HG03342 (cell line): ENCODE measurements around the gene CCDC33.

Experiments used
- ATAC-seq: cut with Tn5 transposase; IDR thresholded peaks from one replicate; pipeline ENCODE4 v1.9.1; 2021; ENCODE audit warnings: mild to moderate bottlenecking, moderate library complexity; ENCODE audit not compliant: unreplicated experiment

The CCDC33 gene

DNA sequence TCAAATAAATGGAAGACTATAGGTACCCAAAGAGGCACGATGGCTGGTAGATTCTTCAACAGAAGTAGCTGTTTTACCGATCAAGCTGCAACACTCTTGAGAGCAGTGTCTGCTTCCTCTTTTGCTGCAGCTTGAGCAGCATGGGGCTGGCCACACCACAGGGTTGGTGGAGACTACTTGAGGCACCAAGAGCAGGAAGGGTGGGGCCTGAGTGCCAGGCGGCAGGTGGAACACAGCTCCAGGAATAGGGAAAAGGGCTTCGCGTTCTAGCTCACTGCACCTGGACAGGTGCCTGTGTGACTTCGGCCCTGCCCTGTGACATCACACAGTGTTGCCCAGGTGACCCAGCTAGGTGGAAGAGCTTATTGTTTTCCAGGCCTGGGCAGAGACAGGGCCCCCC lies at the start of gene CCDC33:
Gene CCDC33, plus strand, starts transcription at position 365 of the 400 bp plus-strand sequence. CDS start 394 bp downstream, outside the sequence.
- ATAC-seq = no peak

DNA sequence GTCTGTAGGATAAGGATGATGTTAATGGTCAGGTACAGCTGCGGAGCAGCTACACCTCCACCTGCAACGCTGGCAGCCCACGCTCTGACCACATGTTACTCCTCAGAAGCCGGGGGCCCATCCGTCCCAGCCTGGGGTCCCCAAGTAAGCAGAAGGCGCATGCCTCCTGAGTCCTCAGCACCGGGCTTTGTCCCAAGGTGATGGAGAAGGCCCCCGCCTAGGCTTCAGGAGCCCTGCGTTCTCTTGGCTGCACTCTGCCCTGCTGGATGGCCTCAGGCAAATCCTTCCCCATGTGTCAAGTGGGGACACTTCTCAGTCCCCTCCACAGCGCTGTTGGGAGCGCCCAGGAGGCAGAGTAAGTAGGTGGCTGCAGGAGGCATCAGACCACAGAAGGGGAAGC lies 47.9 kb upstream of the CCDC33 start:
- no peak for ATAC-seq

DNA sequence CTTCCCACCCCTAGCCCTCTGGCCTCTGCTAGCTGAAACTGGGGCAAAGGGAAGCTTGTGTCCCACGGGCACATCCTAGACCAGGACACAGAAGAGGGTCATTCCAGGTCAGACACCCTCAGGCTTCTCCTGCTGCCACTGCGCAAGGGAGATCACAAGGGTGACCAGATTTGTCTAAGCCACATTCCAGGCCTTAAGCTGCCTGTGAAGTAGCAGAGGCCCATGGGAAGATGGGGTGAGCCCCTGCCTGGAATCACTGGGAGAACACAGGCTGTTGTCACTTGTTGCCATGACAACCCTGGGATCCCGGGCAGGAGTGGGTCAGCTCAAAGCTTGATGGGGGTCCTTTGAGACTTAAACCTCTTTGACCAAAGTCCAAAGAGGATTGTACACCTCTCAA lies 44.3 kb upstream of the CCDC33 start:
- no peak for ATAC-seq

DNA sequence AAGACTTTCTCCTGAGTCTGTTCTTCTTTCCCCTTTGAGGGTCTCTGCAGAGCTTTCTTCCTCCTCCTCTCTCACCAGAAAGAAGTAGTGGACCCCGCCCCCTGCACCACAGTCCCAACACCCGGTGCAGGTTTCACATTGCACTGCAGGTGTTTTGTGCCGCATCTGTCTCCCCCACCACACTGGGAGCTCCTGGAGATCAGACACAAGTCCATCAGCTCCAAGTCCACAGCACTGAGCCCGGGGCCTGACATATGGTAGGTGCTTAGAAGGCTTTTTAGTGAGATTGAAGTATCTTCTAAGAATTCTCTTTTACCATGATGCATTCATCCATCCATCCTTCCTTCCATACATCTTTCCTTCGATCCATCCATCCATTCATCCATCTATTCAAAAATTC lies 43.4 kb upstream of the CCDC33 start:
- ATAC-seq = no peak

DNA sequence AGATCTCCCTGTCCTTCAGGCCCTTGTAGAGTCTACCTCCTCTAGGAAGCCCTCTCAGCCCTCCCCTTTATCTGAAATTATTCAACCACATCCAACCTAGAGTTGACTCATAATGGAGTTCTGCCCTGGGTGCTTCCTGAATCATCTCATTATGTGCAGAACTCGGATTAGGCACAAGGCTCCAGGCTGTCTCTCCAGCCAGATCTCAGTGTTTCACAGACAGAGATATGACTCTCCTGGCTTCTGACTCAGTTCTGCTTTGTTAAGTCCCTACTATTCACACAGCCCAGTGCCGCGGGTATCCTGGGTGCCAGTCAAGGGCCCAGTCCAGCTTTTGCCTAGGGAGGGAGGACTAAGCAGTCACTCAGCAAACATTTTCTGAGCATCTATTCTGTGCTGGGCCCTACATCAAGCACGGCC lies 42.8 kb upstream of the CCDC33 start:
- no peak for ATAC-seq

DNA sequence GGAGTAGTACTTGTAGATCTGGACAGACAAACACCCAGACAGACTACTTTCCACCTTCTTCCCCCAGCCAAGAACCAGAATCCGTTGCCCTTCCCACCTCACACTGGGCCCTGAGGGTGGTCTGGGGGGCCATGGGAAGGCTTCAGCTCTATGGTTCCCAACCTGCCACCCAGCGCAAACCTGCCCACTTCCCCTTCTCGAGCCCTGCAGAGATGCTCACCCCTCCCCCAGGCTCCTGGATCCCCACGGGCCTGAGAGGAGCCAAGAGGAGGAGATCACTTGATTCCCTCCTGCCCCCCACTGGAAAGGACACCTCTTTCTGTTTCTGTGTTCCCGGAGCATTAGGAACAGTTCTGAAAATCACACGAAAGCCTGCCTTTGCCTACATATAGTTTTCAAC lies 42.2 kb upstream of the CCDC33 start:
- no peak for ATAC-seq

DNA sequence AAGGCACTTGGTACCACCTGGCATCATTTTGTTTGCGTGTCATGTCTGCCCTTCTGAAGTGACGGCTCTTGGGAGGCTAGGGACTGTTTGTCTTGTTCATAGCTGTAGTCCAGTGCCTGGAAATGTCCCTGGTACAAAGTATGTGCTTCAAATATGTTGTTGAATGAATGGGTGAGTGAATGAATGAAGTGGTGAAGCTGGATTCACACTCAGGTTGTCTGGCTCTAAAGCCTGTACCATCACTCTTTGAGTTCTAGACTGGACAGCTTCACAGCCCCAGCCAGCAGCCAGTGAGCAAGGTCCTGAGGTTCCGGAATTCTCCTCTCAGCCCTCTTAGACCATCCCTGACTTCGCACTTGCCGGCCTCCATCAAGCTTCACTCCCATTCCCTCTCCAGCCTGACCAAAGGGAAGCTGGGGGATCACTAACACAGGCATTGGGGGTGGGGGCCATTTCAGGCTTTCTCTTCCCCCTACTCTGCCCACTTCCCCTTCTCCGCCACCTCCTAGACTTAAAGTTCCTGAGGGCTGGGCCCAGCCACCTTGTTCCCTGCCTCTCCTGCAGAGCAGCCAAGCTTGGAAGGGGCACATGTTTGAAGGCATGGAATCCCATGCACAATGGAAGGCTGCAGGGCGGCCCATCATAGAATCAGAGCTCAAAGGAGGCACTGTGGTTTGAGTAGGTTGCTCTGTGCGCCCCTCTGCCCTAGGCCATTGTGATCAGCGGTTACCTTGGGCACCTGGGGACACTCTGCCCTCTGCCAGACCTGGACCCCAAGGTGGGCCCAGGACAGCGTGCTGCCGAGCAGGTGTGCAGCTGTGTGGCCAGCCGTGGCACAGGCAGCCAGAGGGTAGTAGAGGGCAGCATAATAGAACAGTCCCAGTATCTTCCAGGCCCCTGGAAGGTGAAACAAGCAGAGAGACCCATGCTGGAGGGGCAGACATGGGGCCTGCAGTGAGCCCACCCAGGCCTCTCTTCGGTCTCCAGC lies 41.3 kb upstream of the CCDC33 start:
- ATAC-seq = no peak

DNA sequence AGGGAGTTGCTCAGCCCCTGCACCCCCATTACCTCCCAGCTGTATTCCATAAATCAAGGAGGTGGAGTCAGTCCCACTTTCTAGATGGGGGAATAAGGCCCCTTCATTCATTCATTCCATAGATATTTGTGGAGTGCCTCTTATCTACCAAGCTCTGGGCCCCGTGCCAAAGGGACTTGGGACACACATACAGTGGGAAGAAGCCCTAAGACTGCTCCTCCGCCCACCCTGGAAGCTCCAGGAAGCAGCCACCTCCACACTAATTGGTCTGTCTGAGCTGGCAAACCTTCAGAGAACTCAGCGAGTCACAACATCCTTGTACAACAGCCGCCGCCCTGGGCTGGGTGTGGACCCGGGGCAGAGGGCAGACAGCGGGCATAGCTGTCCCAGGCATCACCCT lies 40.0 kb upstream of the CCDC33 start:
- ATAC-seq = no peak

DNA sequence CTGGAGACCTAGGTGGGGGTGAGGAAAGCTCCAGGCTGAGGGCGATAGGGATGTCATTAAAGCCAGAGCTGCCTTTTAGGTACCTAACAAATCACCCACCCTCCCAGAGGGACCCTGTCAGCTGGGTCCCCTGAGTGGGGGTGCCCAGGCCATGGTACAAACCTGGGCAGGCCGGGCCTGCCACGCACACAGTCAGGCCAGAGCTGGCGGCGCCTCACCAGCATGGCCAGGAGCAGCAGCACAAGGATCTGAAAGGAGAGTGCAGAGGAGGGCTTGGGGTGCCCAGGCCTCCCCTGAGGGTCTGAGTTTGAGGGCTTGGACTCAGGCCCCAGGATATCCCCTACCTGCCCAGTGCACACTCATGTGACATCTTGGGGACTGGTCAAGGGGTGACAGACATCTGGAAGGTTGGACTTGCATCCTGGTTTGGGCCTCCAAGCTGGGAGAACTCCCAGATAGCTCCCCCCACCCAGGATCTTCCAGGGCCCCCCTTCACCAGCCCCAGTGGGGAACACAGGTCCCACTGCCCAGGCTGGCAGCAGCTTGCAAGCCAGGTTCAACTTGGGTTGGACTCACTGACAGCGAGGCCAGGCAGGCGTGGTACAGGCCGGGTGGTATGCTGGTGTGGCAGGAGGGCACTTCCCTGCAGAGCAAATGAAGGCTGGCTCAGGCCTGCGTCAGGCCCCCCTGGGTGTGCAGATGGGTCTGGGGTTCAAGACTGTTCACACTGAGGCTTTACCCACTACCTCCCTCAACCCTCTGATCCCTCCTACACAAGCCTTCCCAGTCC lies 38.8 kb upstream of the CCDC33 start:
- no peak for ATAC-seq

DNA sequence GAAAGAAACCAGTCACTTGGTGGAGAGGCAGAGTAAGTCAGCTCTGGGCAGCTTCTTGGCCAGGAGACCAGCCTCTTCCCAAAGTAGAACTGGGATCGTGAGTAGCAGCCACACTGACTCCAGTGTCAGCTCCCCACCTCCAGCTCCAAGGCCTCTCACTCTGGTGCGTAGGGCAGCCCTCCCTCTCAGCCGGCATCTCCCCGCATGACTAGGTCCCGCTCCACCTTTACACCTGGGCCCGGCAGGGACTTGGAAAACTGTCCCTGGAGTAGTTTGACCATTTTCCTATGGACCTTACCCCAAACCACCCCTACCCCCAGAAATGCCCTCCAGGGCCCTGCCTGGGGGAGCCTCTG lies 36.9 kb upstream of the CCDC33 start:
- no peak for ATAC-seq

DNA sequence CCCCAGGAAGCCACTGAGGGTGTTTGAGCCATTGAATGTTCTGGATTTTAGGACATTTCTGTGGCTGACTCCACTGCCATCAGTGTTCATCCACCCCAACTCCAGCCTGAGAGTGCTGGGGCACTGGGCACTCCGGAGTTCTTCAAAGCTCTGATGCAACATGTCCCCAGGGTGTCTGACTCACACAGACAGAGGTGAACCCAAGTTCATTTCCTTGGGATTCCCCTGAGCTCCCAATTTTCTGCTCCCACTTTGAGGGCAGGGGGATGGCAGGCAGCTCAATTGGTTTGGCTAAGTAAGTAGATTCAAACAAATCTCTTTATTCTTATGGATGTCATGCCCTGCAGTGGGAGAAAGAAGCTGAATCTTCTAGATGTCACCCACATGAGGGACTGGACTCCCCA lies 35.7 kb upstream of the CCDC33 start:
- no peak for ATAC-seq

DNA sequence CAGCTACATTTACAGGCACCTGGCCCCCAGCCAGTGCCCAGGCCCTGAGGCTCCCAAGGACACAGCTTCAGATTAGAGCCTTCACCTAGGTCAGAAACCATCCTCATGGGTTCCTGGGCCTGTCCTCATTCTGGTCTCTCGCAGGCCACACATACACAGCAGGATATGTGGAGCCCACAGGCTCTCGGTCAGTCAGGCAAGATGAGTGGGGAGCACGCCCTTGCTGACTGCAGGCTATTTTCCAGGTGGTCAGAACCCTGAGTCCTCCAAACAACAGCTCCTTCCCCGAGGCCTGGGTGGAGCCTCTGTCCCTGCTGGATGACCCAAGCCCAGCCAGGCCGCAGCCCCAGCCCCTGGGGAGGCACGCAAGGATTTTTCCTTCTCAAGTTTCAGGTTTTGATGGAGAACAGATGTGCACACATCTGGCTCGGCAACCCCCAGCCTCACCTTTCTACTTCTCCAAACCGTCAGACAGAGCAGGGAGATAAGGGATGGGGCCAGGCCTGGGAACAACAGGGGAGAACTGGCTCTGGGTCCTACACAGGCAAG lies 35.2 kb upstream of the CCDC33 start:
- no peak for ATAC-seq

DNA sequence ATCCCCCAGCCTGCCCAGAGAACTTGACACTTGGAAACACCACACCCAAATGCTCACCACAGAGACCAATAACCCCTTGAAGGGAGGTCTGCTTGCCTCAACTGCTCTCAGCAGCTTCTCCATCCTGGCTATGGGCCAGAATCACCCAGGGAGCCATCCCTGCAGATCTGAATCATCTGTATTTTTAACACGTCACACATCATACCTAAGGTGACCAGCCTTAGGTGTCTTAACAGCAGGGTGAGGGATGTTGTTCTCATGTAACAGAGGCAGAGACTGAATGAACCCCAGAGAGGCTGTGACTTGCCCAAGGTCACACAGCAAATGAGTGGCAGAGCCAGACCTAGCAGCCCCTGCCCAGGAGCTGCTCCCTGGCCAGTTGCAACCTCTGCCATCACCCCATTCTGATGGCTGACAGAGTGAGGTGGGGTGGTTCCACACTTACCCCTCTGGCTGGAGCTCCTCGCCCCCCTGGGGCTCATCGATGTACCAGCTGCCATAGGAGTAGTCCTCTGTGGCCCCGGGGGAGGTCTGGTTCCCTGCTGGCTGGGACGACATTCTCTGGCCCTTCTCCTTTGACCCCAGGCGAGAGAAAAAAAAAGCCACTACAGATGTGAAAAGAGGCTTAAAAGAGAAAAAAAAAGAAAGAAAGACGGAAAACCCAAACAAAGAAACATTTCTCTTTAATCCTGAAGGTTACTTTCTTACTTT lies 34.3 kb upstream of the CCDC33 start:
- no peak for ATAC-seq

DNA sequence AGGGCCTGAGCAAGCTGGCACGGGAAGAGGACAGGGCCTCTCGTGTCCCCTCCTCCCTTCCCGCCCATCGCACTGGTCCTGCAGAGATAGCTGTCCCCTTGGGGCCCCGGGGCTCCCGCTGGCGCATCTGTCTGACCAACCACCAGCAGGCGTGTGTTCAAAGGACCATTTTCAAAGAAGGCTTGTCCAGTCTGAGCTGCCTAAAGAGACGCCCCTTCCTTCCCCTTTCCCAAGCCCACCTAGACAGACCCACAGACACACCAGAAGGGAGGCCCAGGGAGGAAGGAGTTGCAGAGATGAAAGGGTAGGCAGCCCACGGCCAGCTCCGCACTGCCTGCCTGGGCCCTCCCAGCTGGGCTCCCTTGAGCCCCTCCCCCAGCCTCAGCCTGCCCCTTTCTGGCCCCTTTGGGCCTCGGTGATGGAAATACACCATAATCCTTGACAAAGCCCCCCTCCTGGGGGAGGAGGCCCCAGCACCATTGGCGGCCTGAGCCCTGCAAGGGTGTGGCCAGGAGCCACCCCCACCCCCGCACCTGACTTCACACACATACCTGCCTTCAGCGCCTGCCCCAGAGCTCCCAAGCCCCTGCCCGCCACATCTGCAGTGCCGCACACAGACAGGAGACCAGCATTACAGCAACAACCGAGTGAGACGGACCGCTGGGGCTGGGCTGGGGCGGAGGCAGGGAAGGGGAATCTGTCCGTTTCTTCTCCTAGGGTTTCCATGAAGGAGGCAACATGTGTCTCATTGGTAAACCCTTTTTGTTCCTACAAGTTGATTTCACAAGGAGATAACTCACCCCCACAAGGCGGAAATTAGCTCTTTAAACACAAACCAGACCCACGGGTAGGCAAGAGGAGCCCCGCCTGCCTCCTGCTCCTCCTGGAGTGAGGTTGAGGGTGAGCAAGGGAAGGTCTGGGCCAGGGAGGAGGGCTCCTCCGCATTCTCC lies 33.4 kb upstream of the CCDC33 start, which contains the start of gene STRA6:
Gene STRA6, minus strand, starts transcription at position 336 of the 950 bp plus-strand sequence. CDS start 520 bp downstream, outside the sequence.
- no peak for ATAC-seq

DNA sequence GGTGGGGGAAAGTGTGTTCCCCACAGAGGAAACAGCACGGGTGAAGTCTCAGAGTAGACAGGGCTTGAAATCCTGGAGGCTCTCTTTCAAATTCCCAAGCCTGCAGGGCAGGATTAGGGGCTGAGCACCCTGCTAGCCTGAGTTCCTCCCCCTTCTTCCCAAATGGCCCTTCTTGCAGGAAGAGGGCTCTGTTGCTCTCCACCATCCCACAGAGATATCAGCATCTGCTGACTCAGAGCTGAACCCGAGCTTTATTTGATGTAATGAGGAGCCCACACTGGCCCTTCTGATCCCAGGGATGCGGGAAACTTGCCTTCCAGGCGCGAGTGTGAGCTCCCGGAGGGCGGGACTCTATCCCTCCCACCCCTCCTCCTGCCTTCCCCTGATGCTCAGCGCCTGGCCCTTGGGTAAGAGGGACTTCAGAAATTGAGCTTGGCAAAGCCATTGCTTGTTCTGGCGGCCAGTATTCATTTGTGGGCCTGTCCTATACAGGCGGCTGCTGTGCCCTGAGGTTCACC lies 32.2 kb upstream of the CCDC33 start:
- no peak for ATAC-seq

DNA sequence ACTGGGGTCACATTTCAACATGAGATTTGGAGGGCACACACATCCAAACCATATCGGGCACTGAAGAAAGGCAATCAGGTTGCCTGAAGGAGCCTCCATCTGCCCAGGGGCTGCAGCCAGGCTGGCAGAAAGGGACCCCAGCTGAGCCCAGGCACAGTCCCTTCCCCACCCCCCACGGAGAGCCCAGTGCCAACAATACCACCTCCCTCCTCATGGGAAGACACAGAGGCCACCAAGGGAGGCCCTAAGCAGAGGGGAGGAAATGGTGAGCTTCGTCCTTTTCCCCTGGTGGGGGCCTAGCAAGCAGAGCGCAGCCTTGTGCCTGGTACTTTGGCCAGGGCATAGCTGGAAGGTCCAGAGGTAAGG lies 30.6 kb upstream of the CCDC33 start:
- ATAC-seq = no peak

DNA sequence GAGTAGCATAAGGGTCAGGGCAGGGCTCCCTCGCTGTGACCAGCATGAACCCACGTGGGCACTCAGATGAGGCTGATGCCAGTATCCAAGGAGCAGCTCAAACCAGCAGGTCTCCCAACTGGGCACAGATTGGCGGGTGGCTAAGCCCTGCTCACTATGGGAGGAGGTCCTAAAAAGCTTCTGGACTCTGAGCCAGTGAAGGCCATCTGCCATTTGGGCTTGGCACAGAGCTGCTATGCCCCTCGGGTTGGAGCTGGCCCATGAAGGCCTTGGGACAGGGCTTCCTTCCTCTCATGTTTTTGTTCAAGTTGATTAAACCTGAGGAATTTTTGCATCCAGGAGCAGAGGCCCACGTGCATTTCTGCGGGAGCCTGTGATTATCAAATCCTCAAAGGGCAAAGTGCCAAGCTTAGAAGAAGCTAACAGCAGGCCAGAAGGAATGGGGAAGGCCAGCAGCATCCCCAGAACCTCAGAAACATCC lies 29.3 kb upstream of the CCDC33 start:
- ATAC-seq = no peak

DNA sequence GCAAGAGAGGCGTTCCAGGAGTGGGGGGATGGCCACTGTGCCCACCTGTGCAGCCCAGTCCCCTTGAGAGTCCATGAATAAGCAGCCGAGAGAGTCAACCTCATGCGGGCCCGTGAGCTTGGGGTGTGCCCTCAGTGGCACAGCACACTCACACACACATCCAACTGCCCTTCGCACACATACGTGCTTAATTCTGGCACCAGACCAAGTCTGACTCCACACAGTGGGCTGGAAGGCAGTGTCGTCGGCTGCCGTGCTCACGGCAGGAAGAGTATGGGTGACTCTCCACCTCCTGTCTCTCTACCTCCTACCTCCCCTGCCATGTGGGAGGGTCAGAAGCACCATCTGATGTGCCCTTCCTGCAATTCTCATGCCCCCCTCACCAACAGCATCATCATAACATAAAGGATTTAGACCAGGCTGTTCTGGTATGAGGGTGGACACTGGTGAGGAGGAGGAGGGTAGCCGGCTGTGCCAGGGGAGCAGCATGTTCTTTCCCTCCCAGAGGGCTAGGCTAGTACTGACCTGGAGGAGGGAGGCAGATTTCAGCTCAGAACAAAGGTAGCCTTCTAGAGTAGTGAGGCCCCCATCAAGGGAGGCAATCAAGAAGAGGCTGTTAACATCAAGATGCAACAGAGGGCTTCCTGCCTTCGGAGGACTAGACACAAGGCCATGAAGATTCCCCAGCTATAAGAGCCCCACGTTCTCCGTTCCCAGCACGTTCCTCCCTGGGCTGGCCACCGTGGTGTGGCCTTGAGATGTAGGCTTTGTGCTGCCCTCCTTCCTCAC lies 28.3 kb upstream of the CCDC33 start:
- no peak for ATAC-seq

DNA sequence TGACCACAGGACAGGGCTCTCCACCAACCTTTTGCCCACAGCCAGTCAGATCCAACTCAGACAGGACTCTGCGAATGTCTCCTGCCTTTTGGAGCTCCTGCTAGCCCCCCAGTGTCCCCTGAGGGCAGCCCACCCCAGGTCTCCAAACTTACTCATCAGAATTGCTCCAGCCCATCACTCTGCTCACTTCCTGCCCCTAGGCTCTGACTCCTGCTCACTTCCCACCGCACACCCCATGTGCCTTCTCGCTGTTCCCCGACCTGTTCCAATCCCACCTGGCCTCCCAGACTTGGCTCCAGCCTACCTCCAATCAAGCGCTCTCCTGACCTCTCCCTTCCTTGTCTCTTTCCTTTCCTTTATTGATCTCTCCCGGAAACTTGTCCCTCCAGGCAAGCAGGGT lies 27.6 kb upstream of the CCDC33 start:
- no peak for ATAC-seq
